ENCODE results near the gene EDN1. TPM values are rescaled to one million over a fixed set of nuclear protein-coding genes. Genes with fewer than 3 reads are reported as not detected.

Gene EDN1
- total RNA-seq, 6 donors from 2014 or later = 6.5 to 40.6 (median 18.6) TPM

GRCh38 chr6:12294851-12295536, 4.8 kb downstream of the EDN1 start:
- DNase-seq = no peak
- Histone ChIP-seq H3K9me3 (no peaks in the 10 kb centered on the region), H3K36me3 (peaks cover 0 to 22% (median 0%) of the 10 kb centered on the region in 4 donors), H3K27ac (peak overlapping the region in 3 of 4 donors; percentile 40 to 83 (median 80)), H3K4me3 (peak overlapping the region in 2 of 4 donors; percentile 53 to 55), H3K4me1 (peaks cover 5 to 19% (median 7%) of the 10 kb centered on the region in 4 donors), H3K27me3 (no peaks in the 10 kb centered on the region)
- TF ChIP-seq EP300 (IDR thresholded peaks at IDR 0.05) (no peak), CTCF (IDR thresholded peaks at IDR 0.05) (no peak), POLR2A (IDR thresholded peaks at IDR 0.05) (no peak), POLR2AphosphoS5 (IDR thresholded peaks at IDR 0.05) (no peak)
- WGBS, 2 donors = 65 to 85% methylated on average over 3 of the region's 3 CpGs
- no peak for ATAC-seq (ENCODE audit: low FRiP score in 2 of 2)

GRCh38 chr6:12295558-12296254, 5.5 kb downstream of the EDN1 start:
- H3K4me3 ChIP-seq = peak overlapping the region in 2 of 4 donors; percentile 53 to 55
- peak in 1 of 2 donors; percentile 20 for ATAC-seq (ENCODE audit: low FRiP score in 2 of 2)

GRCh38 chr6:12296255-12296573, 6.1 kb downstream of the EDN1 start:
- H3K4me3 ChIP-seq = peak overlapping the region in 2 of 4 donors; percentile 53 to 55
- peaks cover 0 to 7% (median 2%) of the 10 kb centered on the region in 4 donors for H3K4me1 ChIP-seq
- TF ChIP-seq POLR2AphosphoS5 (IDR thresholded peaks at IDR 0.05) (peak in 1 of 2 donors; percentile 16), POLR2A (IDR thresholded peaks at IDR 0.05) (no peak), EP300 (IDR thresholded peaks at IDR 0.05) (no peak), CTCF (IDR thresholded peaks at IDR 0.05) (no peak)
- peak overlapping the region in 3 of 4 donors; percentile 37 to 83 (median 48) for H3K27ac ChIP-seq
- WGBS, 2 donors = 48 to 54% methylated on average over 5 of the region's 5 CpGs
- no peaks in the 10 kb centered on the region for H3K27me3 ChIP-seq
- no peaks in the 10 kb centered on the region for H3K9me3 ChIP-seq
- DNase-seq (no peak), ATAC-seq (ENCODE audit: low FRiP score in 2 of 2) (peak in 1 of 2 donors; percentile 64)
- H3K36me3 ChIP-seq = peaks cover 0 to 22% (median 0%) of the 10 kb centered on the region in 4 donors

More at GRCh38 chr6:12295558-12296254, 5.5 kb downstream of the EDN1 start:
- TF ChIP-seq CTCF (IDR thresholded peaks at IDR 0.05) = no peak
- TF ChIP-seq POLR2AphosphoS5 (IDR thresholded peaks at IDR 0.05) = no peak
- WGBS, 2 donors = 65 to 73% methylated on average over 14 of the region's 14 CpGs
- H3K27me3 ChIP-seq = no peaks in the 10 kb centered on the region
- H3K36me3 ChIP-seq = peaks cover 0 to 22% (median 0%) of the 10 kb centered on the region in 4 donors
- H3K27ac ChIP-seq = peak overlapping the region; percentile 16 to 83 (median 42)
- no peak for DNase-seq
- peaks cover under 1 to 12% (median 5%) of the 10 kb centered on the region in 4 donors for H3K4me1 ChIP-seq
- H3K9me3 ChIP-seq = no peaks in the 10 kb centered on the region

DNA sequence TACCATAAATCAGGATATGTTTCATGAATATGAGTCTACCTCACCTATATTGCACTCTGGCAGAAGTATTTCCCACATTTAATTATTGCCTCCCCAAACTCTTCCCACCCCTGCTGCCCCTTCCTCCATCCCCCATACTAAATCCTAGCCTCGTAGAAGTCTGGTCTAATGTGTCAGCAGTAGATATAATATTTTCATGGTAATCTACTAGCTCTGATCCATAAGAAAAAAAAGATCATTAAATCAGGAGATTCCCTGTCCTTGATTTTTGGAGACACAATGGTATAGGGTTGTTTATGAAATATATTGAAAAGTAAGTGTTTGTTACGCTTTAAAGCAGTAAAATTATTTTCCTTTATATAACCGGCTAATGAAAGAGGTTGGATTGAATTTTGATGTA, 6.4 kb downstream of the EDN1 start:
- 85 to 89% methylated on average over 3 of the region's 3 CpGs for WGBS, 2 donors
- peaks cover 0 to 22% (median 0%) of the 10 kb centered on the region in 4 donors for H3K36me3 ChIP-seq
- H3K27me3 ChIP-seq = no peaks in the 10 kb centered on the region
- H3K4me3 ChIP-seq = peak overlapping the region in 1 of 4 donors; percentile 53
- ATAC-seq (ENCODE audit: low FRiP score in 2 of 2) = no peak
- H3K9me3 ChIP-seq = no peaks in the 10 kb centered on the region
- no peak for DNase-seq
- H3K27ac ChIP-seq = peak overlapping the region in 2 of 4 donors; percentile 37 to 83
- TF ChIP-seq CTCF (IDR thresholded peaks at IDR 0.05) (no peak), EP300 (IDR thresholded peaks at IDR 0.05) (no peak), POLR2A (IDR thresholded peaks at IDR 0.05) (no peak), POLR2AphosphoS5 (IDR thresholded peaks at IDR 0.05) (no peak)
- H3K4me1 ChIP-seq = peaks cover 0 to 5% (median 2%) of the 10 kb centered on the region in 4 donors
